ENCODE measurements around the gene MARF1. TPM values are rescaled to one million over a fixed set of nuclear protein-coding genes. Genes with fewer than 3 reads are reported as not detected.

Gene MARF1
- total RNA-seq, 1 donor from 2014 or later: 70.5 TPM

DNA sequence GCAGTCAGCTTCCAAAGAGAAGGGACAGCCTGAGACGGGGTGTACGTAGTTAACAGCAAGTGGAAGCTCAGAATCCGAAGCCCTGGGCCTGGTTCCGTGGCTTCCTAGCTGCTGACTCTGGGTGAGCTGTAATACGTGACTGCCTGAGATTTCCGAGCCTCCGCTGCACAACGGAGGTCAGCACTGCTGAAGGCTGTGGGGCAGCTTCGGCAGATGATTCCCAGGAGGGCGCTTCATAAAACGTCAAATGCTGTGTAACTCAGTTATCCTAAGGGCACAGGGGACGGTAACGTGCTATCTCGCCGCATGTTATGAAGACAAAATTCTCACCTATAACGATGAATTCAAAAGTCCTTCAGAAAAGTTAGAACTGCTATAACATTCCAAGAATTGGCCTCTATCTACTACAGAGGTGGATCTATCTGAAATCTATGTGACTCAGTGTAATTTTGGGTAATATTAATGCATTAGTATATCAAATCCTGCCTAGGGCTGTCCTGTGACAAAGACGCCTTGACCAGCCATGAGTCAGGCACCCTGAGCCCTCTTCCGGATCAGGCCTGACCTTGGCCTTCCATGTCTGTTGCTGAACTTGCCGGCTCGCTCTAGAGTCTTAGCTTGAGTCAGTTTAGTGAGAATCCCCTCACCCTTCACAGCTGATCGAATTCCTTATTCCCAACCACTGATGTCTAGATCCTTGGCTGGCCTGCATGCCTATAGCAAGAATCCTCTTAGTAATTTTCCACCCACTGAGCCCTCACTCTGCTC is 43.5 kb downstream of the MARF1 start:
- Mint-ChIP-seq H3K36me3 (ENCODE audit: unreplicated experiment) (peaks cover 5% of the 10 kb centered on the region), H3K9me3 (ENCODE audit: unreplicated experiment) (peaks cover 3% of the 10 kb centered on the region), H3K27ac (ENCODE audit: unreplicated experiment) (no peak overlapping the region), H3K27me3 (ENCODE audit: unreplicated experiment) (peaks cover 3% of the 10 kb centered on the region), H3K4me3 (ENCODE audit: unreplicated experiment) (no peak overlapping the region), H3K4me1 (ENCODE audit: low read depth, unreplicated experiment) (no peaks in the 10 kb centered on the region)
- no peak for DNase-seq
- TF ChIP-seq, protein P1, sequence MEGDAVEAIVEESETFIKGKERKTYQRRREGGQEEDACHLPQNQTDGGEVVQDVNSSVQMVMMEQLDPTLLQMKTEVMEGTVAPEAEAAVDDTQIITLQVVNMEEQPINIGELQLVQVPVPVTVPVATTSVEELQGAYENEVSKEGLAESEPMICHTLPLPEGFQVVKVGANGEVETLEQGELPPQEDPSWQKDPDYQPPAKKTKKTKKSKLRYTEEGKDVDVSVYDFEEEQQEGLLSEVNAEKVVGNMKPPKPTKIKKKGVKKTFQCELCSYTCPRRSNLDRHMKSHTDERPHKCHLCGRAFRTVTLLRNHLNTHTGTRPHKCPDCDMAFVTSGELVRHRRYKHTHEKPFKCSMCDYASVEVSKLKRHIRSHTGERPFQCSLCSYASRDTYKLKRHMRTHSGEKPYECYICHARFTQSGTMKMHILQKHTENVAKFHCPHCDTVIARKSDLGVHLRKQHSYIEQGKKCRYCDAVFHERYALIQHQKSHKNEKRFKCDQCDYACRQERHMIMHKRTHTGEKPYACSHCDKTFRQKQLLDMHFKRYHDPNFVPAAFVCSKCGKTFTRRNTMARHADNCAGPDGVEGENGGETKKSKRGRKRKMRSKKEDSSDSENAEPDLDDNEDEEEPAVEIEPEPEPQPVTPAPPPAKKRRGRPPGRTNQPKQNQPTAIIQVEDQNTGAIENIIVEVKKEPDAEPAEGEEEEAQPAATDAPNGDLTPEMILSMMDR (IDR thresholded peaks at IDR 0.05; ENCODE audit: partially characterized antibody, unreplicated experiment): no peak

DNA sequence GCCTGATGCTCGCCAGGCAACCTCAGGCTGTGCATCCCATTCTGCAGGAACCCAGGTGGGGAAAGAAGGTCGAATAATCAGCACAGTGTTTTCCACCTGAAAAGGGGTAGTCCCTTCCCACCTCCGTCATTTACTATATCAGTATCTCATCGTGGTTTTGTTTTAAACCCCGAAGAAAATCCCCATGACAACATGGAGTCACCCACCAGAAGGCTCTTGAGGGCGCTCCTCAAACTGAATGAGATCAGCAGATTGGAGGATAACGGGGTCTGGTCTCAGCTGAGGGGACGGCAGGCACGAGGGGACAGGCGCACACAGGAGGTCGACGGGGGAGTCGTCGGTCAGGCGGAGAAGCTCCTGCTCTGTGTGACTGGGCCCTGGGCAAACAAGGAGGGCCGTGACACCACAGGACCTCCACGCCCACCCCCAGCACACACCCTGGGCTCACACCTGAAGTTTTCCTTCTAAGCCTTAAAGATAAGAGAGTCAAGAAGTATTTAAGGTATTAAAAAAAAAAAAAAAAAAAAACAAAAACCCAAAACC is 44.2 kb downstream of the MARF1 start:
- no peak overlapping the region for H3K4me3 Mint-ChIP-seq (ENCODE audit: unreplicated experiment)
- TF ChIP-seq, protein P1 (IDR thresholded peaks at IDR 0.05; ENCODE audit: partially characterized antibody, unreplicated experiment): no peak
- no peak overlapping the region for H3K27ac Mint-ChIP-seq (ENCODE audit: unreplicated experiment)
- H3K27me3 Mint-ChIP-seq (ENCODE audit: unreplicated experiment): peaks cover 2% of the 10 kb centered on the region
- H3K36me3 Mint-ChIP-seq (ENCODE audit: unreplicated experiment): no peaks in the 10 kb centered on the region
- no peaks in the 10 kb centered on the region for H3K4me1 Mint-ChIP-seq (ENCODE audit: low read depth, unreplicated experiment)
- H3K9me3 Mint-ChIP-seq (ENCODE audit: unreplicated experiment): peaks cover 4% of the 10 kb centered on the region
- DNase-seq: no peak

DNA sequence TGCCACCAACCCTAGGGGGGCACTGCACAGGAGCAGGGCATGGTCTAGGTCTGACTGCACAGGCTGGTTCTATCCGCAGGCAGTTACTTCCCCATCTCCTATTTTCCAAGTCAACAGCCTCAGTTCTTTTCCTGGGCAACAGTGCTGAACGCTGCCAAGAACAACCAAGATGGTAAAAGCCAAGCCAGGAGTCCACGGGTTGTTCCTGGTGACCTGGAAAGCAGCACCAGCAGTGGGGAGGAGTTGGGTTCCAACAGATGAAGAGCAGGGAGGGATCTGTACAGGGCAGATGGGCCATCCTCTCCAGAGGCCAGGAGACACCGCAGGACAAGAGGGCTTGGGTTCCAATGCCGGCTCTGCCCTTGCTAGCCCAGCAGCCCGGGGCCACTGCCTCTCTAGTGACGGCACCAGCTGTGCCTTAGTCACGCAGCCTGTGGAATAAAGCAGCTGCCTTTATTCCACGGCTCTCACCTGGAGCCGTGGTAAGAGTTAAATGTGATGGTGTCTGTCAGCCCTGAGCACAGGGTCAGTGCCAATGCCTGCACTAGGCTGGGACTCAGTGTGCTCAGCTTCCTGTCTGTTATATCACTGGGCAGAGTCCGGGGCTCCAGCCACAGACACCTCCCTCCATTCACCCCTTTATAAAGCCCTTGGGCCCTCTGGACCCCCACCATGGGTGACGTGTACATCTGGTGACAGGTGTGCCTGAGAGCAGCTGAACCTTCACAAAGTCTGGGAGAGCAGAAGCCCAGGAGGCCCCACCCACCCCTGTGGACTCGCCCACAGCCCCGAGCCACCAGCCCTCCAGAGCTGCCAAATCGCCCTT is 44.9 kb downstream of the MARF1 start:
- no peak for DNase-seq
- Mint-ChIP-seq H3K4me1 (ENCODE audit: low read depth, unreplicated experiment) (no peaks in the 10 kb centered on the region), H3K9me3 (ENCODE audit: unreplicated experiment) (peaks cover 5% of the 10 kb centered on the region), H3K27ac (ENCODE audit: unreplicated experiment) (no peak overlapping the region), H3K4me3 (ENCODE audit: unreplicated experiment) (no peak overlapping the region), H3K27me3 (ENCODE audit: unreplicated experiment) (peaks cover 2% of the 10 kb centered on the region), H3K36me3 (ENCODE audit: unreplicated experiment) (no peaks in the 10 kb centered on the region)
- TF ChIP-seq, protein P1 (IDR thresholded peaks at IDR 0.05; ENCODE audit: partially characterized antibody, unreplicated experiment): no peak

DNA sequence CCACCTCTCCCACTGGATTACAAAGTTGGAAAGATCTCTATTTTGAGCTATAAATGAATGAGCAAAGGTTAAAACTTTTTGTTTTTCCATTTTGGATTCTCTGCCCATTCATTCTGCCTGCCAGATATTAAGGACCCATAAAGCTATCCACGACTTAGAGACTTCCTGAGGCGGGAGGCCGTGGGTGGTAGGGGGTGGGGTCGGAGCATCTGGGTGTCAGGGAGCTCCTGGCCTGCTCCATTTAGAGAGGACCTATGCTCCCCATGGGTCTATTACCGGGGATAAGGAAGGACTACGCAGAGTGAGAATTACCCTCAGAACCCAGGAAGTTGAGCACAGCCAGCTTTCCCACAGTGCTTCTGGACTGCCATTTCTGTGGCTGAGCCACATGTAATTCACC is 45.8 kb downstream of the MARF1 start:
- TF ChIP-seq, protein P1 (IDR thresholded peaks at IDR 0.05; ENCODE audit: partially characterized antibody, unreplicated experiment): no peak
- Mint-ChIP-seq H3K4me1 (ENCODE audit: low read depth, unreplicated experiment) (no peaks in the 10 kb centered on the region), H3K27ac (ENCODE audit: unreplicated experiment) (no peak overlapping the region), H3K36me3 (ENCODE audit: unreplicated experiment) (no peaks in the 10 kb centered on the region), H3K27me3 (ENCODE audit: unreplicated experiment) (peaks cover 2% of the 10 kb centered on the region), H3K9me3 (ENCODE audit: unreplicated experiment) (peaks cover 5% of the 10 kb centered on the region), H3K4me3 (ENCODE audit: unreplicated experiment) (no peak overlapping the region)
- no peak for DNase-seq
